Measurements from ENCODE around the gene UTF1.

The UTF1 gene, protein sequence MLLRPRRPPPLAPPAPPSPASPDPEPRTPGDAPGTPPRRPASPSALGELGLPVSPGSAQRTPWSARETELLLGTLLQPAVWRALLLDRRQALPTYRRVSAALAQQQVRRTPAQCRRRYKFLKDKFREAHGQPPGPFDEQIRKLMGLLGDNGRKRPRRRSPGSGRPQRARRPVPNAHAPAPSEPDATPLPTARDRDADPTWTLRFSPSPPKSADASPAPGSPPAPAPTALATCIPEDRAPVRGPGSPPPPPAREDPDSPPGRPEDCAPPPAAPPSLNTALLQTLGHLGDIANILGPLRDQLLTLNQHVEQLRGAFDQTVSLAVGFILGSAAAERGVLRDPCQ
- total RNA-seq, result 0 reads per million in 2 donors

GRCh38 chr10:133230044-133230361 is at the start of gene UTF1:
UTF1 (plus strand) TSS chr10:133230217; CDS start chr10:133230289, 72 bp downstream.
- no peak for DNase-seq

- DNase-seq, result peak in 1 of 5 experiments; percentile 3
These were observed 48.9 kb upstream of the UTF1 start for GRCh38 chr10:133180965-133181639.

- no peak for DNase-seq
These were observed 47.8 kb upstream of the UTF1 start for GRCh38 chr10:133182190-133182589.

DNA sequence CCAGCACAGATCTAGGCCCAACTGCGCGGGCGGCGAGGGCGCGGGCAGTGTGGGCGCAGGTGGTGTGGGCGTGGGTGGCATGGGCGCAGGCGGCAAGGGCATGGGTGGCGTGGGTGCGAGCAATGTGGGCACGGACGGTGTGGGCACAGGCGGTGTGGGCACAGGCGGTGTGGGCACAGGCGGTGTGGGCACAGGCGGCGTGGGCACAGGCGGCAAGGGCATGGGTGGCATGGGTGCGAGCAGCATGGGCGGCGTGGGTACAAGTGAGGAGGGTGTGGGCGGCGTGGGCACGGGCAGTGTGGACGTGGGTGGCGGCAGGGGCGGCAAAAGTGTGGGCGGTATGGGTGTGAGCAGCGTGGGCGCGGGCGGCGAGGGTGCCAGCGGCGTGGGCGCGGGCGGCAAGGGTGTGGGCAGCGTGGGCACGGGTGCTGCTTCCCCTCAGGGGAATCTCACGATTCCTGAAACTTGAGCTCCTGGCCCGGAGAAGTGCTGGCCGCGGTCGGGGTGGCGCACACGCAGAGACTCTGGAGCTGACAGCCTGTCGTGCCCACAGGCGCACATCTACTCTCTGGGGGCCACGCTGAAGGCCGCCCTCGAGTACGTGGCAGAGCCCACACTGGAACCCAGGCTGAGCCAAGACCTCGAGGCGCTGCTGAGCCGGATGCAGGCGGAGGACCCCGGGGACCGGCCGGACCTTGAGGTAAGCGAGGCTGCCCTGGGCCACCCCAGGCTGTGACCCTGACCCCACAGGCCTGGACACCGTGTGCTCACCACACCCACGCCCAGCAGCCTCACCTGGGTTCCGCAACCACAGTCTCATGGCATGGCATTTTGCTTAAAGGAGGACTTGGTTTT is 47.0 kb upstream of the UTF1 start:
- no peak for DNase-seq

GRCh38 chr10:133183646-133184378 is 46.2 kb upstream of the UTF1 start:
- no peak for DNase-seq

DNA sequence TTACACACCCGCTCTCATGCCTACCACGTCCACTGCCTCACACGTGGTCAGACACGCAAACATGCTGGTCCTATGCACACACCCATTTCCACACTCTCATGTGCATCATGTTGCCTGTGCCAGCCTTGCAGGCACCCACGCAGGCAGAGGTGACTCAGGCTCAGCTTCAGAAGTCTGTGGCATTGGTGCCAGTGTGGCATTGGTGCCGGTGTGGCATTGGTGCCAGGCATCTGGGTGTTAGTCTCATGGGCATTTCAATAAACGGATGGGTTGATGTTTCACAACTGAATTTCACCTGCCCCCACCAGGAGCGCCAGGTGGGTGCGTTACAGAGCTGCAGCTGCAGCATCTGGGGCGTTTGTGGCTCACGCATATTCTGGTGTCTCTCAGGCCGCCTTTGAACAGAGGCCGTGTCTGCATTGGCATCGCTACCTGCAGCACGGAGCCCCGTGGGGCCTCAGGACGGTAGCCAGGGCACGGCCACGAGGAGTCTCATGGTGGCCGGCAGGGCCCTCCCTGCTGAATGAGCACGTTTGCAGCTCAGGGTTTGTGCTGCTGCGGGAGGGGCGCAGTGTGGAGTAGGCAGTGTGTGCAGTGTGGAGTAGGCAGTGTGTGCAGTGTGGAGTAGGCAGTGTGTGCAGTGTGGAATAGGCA is 45.3 kb upstream of the UTF1 start:
- DNase-seq, result no peak

DNA sequence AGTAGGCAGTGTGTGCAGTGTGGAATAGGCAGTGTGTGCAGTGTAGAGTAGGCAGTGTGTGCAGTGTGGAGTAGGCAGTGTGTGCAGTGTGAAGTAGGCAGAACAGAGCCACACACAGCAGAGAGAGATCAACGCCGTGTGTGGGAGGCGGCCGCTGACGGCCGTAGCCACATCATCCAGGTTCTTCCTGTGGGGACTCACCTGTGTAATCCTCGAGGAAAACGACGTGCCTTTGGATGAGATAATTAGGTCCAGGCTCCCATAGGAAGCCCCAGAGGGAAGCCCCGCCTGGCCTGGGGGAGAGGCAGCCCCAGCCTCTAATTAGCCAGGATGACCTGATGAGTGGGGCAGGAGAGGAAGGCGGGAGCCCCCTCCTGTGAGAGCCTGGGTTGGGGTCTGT is 44.6 kb upstream of the UTF1 start:
- DNase-seq, result no peak

DNA sequence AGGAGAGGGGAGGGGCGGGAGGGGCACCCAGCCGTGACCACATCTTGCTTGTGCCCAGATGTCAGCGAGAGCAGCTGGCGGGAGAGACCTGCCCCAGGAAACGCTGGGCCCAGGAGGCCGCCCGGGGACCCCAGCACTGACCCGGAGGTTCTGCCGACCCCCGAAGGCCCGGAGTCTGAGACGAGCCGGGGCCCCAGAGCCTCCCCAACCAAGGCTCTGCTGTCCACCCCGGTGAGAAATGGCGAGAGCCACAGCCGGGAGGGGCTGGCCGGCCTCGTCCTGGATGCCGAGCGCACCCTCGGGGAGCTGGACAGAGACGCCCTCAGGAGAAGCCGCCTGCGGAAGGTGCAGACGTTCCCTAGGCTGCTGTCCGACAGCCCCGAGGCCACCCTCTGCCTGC is 44.1 kb upstream of the UTF1 start:
- no peak for DNase-seq

DNA sequence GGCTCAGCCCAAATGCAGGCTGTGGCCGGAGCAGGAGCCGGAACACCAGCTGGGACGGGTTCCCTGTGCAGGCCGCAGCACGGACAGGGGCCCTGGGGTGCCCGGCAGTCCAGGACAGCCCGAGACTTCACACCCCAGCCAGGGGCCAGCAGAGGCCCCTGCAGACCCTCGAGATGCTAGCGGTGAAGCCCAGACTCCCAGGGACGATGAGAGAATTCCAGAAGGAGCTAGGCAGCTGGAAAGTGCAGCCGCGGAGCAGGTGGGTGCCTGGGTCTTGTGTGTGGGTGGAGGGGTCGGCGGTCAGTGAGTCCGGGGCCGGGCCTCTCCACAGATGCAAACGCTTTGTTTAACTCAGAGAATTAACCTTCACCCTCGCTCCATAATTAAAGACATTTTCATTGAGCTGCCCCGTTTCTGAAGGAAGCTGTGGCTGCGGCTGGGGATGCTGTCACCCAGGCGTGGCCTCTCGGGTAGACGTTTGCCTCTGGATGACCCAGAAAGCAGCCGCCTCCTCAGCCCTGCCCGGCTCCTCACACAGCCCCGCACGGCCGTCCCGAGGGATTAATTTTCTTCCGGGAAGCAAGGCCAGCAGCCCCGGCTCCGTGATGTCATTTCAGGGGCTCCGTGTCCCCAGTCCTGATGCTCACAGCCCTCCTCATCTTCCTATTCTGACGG is 43.5 kb upstream of the UTF1 start:
- DNase-seq, result no peak

- no peak for DNase-seq
These were observed 42.7 kb upstream of the UTF1 start for GRCh38 chr10:133187091-133187905.

- no peak for DNase-seq
These were observed 41.9 kb upstream of the UTF1 start for GRCh38 chr10:133187906-133188681.

- DNase-seq, result no peak
These were observed 40.8 kb upstream of the UTF1 start for GRCh38 chr10:133189256-133189655.

DNA sequence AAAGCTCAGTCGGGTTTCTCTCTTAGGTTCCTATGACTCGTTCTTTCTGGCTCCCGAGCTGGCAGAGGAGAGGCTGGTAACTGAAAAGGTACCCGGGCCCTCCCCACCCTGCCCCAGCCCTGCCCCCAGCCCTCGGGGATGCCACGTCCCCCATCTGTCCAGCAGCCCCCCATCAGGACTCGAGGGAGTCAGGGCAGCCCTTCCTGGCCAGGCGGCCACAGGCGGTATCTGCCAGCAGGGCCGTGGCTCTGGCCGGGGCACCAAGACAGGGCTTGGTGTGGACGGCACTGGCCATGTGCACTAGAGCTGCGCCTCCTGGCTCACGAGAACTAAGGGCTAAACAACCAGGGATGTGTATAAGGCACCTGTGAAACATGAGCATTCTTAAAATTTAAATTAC is 40.3 kb upstream of the UTF1 start:
- DNase-seq, result no peak

DNA sequence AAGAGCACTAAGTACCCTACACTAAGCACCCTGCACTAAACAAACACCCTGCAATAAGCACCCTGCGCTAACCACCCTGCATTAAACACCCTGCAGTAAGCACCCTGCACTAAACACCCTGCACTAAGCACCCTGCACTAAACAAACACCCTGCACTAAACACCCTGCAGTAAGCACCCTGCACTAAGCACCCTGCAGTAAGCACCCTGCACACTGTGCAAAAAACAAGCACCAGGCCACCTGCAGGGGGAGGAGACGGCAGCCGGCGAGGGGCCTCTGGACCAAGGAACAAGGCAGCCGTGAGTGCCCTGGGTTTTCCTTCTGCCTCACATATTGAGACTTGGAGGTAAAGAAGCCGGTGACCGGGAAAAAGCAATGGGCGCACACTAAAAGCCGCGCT is 39.8 kb upstream of the UTF1 start:
- DNase-seq, result no peak

- no peak for DNase-seq
These were observed 38.4 kb upstream of the UTF1 start for GRCh38 chr10:133191651-133192050.

DNA sequence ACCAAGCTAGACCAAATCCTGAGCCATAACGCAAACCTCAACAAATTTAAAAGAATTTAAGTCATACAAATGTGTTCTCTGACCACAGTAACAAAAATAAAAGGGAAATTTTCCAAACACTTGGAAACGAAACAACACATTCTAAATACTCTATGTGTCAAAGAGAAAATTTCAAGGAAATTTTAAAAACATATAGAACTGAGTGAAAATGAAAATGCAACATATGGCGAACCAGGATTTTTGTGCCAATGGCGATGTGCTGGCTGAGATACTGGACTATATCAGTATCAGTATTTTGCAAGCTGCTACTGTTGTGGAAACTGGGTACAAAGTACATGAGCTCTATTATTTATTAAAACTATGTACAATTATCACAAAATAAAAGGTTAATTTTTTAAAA is 35.9 kb upstream of the UTF1 start:
- DNase-seq, result no peak

- DNase-seq, result no peak
These were observed 34.9 kb upstream of the UTF1 start for GRCh38 chr10:133195096-133195495.

- DNase-seq, result no peak
These were observed 34.4 kb upstream of the UTF1 start for GRCh38 chr10:133195611-133196010.

- no peak for DNase-seq
These were observed 33.6 kb upstream of the UTF1 start for GRCh38 chr10:133196221-133196915.

Data from T-helper 2 cell (primary cell).